Stimulated activated naive CD8-positive, alpha-beta T cell treated with anti-CD3 and anti-CD28 coated beads, Interleukin-15, amount 100 ng/mL, for 72 hours (primary cell): ENCODE results near the gene RNASET2.

ENCODE experiments used
- ATAC-seq: fragments of 150-1000 bp; cut with Tn5 transposase; 2 replicates; pipeline ENCODE4 v1.10.0; 2021; ENCODE audit warnings: mild to moderate bottlenecking, moderate library complexity
- DNase-seq, 2 donors: peaks; one replicate each; pipeline ENCODE4 v3.0.0; 2021 to 2022
- H3K27ac Mint-ChIP-seq, 2 donors: one replicate each; pipeline ENCODE4 v1.8.0; 2022; ENCODE audit warnings: mild to moderate bottlenecking in 2 of 2, mixed read lengths in 2 of 2, moderate library complexity in 2 of 2
- H3K27me3 Mint-ChIP-seq: one replicate; pipeline ENCODE4 v1.8.0; 2022; ENCODE audit warnings: mixed read lengths
- H3K4me1 Mint-ChIP-seq: one replicate; pipeline ENCODE4 v1.8.0; 2022; ENCODE audit warnings: mild to moderate bottlenecking, mixed read lengths
- H3K4me3 Mint-ChIP-seq, 2 donors: one replicate each; pipeline ENCODE4 v1.8.0; 2022; ENCODE audit warnings: mild to moderate bottlenecking in 2 of 2, mixed read lengths in 2 of 2, moderate library complexity in 1 of 2
- H3K9me3 Mint-ChIP-seq, 2 donors: one replicate each; pipeline ENCODE4 v1.8.0; 2022; ENCODE audit warnings: mixed read lengths in 2 of 2

Gene RNASET2

GRCh38 chr6:166956444-166957086 lies at the start of gene RNASET2:
RNASET2 (minus strand) TSS chr6:166956550; CDS start chr6:166956182, 368 bp downstream.
- Mint-ChIP-seq H3K4me1 (peaks cover 76% of the 10 kb centered on the region), H3K27me3 (no peaks in the 10 kb centered on the region), H3K4me3 (peak within 1 kb of the TSS; percentile 96 to 100), H3K9me3 (no peaks in the 10 kb centered on the region), H3K27ac (peak within 1 kb of the TSS; percentile 93 to 96)
- DNase-seq: peak; percentile 97 to 99
- ATAC-seq: peak; percentile 86

- Mint-ChIP-seq H3K27ac (peak overlapping the region in 1 of 2 donors; percentile 69), H3K4me1 (peaks cover 15% of the 10 kb centered on the region), H3K9me3 (no peaks in the 10 kb centered on the region), H3K4me3 (no peak overlapping the region), H3K27me3 (no peaks in the 10 kb centered on the region)
- DNase-seq (no peak), ATAC-seq (no peak)
These were observed 49.2 kb upstream of the RNASET2 start for GRCh38 chr6:167005350-167006159.

- no peak for ATAC-seq
- H3K4me1 Mint-ChIP-seq: peaks cover 30% of the 10 kb centered on the region
- H3K27ac Mint-ChIP-seq: no peak overlapping the region
- DNase-seq: no peak
- H3K27me3 Mint-ChIP-seq: no peaks in the 10 kb centered on the region
- H3K4me3 Mint-ChIP-seq: peak overlapping the region; percentile 48 to 87
- no peaks in the 10 kb centered on the region for H3K9me3 Mint-ChIP-seq
These were observed 44.4 kb upstream of the RNASET2 start for GRCh38 chr6:167000759-167001158.

- Mint-ChIP-seq H3K9me3 (no peaks in the 10 kb centered on the region), H3K27me3 (no peaks in the 10 kb centered on the region)
These were observed 43.5 kb upstream of the RNASET2 start for GRCh38 chr6:166999884-167000253.

GRCh38 chr6:166999145-166999883 lies 43.0 kb upstream of the RNASET2 start, which contains the start of gene CEP43:
CEP43 (plus strand) TSS chr6:166999397; CDS start chr6:166999413, 16 bp downstream.
- H3K9me3 Mint-ChIP-seq: no peaks in the 10 kb centered on the region
- H3K27me3 Mint-ChIP-seq: no peaks in the 10 kb centered on the region
- peak; percentile 92 to 95 for DNase-seq
- H3K4me1 Mint-ChIP-seq: peaks cover 30% of the 10 kb centered on the region
- H3K4me3 Mint-ChIP-seq: peak within 1 kb of the TSS; percentile 88 to 90
- H3K27ac Mint-ChIP-seq: peak within 1 kb of the TSS; percentile 93
- ATAC-seq: peak; percentile 94

More at GRCh38 chr6:166999884-167000253, 43.5 kb upstream of the RNASET2 start:
- Mint-ChIP-seq H3K4me1 (peaks cover 30% of the 10 kb centered on the region), H3K4me3 (peak overlapping the region; percentile 87 to 90), H3K27ac (peak overlapping the region; percentile 13 to 54)
- DNase-seq: no peak
- no peak for ATAC-seq

- no peaks in the 10 kb centered on the region for H3K9me3 Mint-ChIP-seq
- peak overlapping the region; percentile 92 to 93 for H3K27ac Mint-ChIP-seq
These were observed 42.1 kb upstream of the RNASET2 start for GRCh38 chr6:166998256-166999144.

GRCh38 chr6:166997768-166998255 lies 41.5 kb upstream of the RNASET2 start:
- ATAC-seq (peak; percentile 34), DNase-seq (peak; percentile 27 to 59)
- peaks cover 36% of the 10 kb centered on the region for H3K4me1 Mint-ChIP-seq
- H3K27ac Mint-ChIP-seq: peak overlapping the region; percentile 34 to 50
- H3K27me3 Mint-ChIP-seq: no peaks in the 10 kb centered on the region
- H3K9me3 Mint-ChIP-seq: no peaks in the 10 kb centered on the region
- H3K4me3 Mint-ChIP-seq: peak overlapping the region; percentile 82 to 90

More at GRCh38 chr6:166998256-166999144, 42.1 kb upstream of the RNASET2 start:
- Mint-ChIP-seq H3K4me1 (peaks cover 32% of the 10 kb centered on the region), H3K27me3 (no peaks in the 10 kb centered on the region), H3K4me3 (peak overlapping the region; percentile 88 to 90)
- DNase-seq (peak in 1 of 2 donors; percentile 30), ATAC-seq (peak; percentile 39)

- no peaks in the 10 kb centered on the region for H3K9me3 Mint-ChIP-seq
- DNase-seq (no peak), ATAC-seq (no peak)
- H3K4me3 Mint-ChIP-seq: peak overlapping the region; percentile 69 to 90
- no peak overlapping the region for H3K27ac Mint-ChIP-seq
- peaks cover 36% of the 10 kb centered on the region for H3K4me1 Mint-ChIP-seq
- no peaks in the 10 kb centered on the region for H3K27me3 Mint-ChIP-seq
These were observed 41.0 kb upstream of the RNASET2 start for GRCh38 chr6:166997348-166997747.

GRCh38 chr6:166996406-166996805 lies 40.1 kb upstream of the RNASET2 start:
- peaks cover 29% of the 10 kb centered on the region for H3K4me1 Mint-ChIP-seq
- no peak overlapping the region for H3K4me3 Mint-ChIP-seq
- no peak for ATAC-seq

GRCh38 chr6:166989427-166990032 lies 33.2 kb upstream of the RNASET2 start:
- DNase-seq (peak; percentile 9 to 15), ATAC-seq (peak; percentile 61)
- H3K9me3 Mint-ChIP-seq: no peaks in the 10 kb centered on the region
- H3K4me1 Mint-ChIP-seq: peaks cover 12% of the 10 kb centered on the region
- no peak overlapping the region for H3K4me3 Mint-ChIP-seq
- no peaks in the 10 kb centered on the region for H3K27me3 Mint-ChIP-seq
- no peak overlapping the region for H3K27ac Mint-ChIP-seq

More at GRCh38 chr6:166996406-166996805, 40.1 kb upstream of the RNASET2 start:
- Mint-ChIP-seq H3K27me3 (no peaks in the 10 kb centered on the region), H3K9me3 (no peaks in the 10 kb centered on the region), H3K27ac (no peak overlapping the region)
- DNase-seq: no peak

- Mint-ChIP-seq H3K27ac (no peak overlapping the region), H3K9me3 (no peaks in the 10 kb centered on the region), H3K4me3 (no peak overlapping the region), H3K27me3 (no peaks in the 10 kb centered on the region), H3K4me1 (peaks cover 12% of the 10 kb centered on the region)
- DNase-seq (no peak), ATAC-seq (no peak)
These were observed 32.4 kb upstream of the RNASET2 start for GRCh38 chr6:166988674-166989201.

GRCh38 chr6:166987930-166988329 lies 31.6 kb upstream of the RNASET2 start:
- H3K27ac Mint-ChIP-seq: no peak overlapping the region
- no peak overlapping the region for H3K4me3 Mint-ChIP-seq
- no peak for ATAC-seq
- DNase-seq: no peak
- peaks cover 7% of the 10 kb centered on the region for H3K4me1 Mint-ChIP-seq
- H3K27me3 Mint-ChIP-seq: no peaks in the 10 kb centered on the region
- no peaks in the 10 kb centered on the region for H3K9me3 Mint-ChIP-seq

GRCh38 chr6:166987448-166987847 lies 31.1 kb upstream of the RNASET2 start:
- H3K9me3 Mint-ChIP-seq: no peaks in the 10 kb centered on the region
- no peak overlapping the region for H3K27ac Mint-ChIP-seq
- no peaks in the 10 kb centered on the region for H3K27me3 Mint-ChIP-seq
- peaks cover 7% of the 10 kb centered on the region for H3K4me1 Mint-ChIP-seq
- no peak overlapping the region for H3K4me3 Mint-ChIP-seq
- ATAC-seq (no peak), DNase-seq (no peak)

GRCh38 chr6:166980738-166981137 lies 24.4 kb upstream of the RNASET2 start:
- Mint-ChIP-seq H3K27me3 (no peaks in the 10 kb centered on the region), H3K4me1 (no peaks in the 10 kb centered on the region), H3K27ac (no peak overlapping the region), H3K9me3 (no peaks in the 10 kb centered on the region), H3K4me3 (no peak overlapping the region)
- no peak for ATAC-seq
- no peak for DNase-seq
